Gastrocnemius medialis (tissue), 4 donors: ENCODE data around the gene GIN1.

Source experiments
- POLR2A ChIP-seq, 2 donors: fragments of 450-650 bp; IDR thresholded peaks; one replicate each; pipeline ENCODE4 v1.6.1; 2017; ENCODE audit warnings: antibody characterized with exemption in 2 of 2, mild to moderate bottlenecking in 2 of 2, moderate library complexity in 2 of 2
- TF ChIP-seq, protein P1 (sequence below), 5 experiments: fragments of 450-650 bp in 3 of 5; fragments of 200-600 bp in 2 of 5; sonication (generic) in 2 of 5; IDR thresholded peaks in 4 of 5; conservative IDR thresholded peaks in 1 of 5; 1 replicate in 4 of 5; 2 replicates in 1 of 5; pipeline ENCODE4 v1.5.1; 2016 to 2019; ENCODE audit warnings: antibody characterized with exemption in 5 of 5, mild to moderate bottlenecking in 3 of 5, moderate library complexity in 3 of 5

DNA sequence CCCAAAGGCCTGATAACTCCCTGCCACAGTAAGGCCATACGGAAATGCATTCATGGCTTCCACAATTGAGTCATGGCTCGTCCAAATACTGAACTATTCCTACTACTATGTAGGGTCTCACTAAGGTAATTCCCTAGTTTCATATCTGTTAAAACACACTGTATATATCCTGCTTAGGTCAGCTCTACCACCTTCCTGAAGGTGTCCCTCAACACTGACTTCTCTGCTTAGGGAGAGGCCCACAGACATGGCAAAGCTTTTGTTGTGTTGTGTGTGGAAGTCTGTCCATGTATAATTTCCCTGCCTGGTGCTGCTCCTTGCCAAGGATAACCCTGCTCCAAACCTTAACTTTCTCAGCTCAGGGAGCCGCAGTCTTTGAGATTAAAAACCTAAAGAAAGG lies 60.4 kb downstream of the GIN1 start:
- TF ChIP-seq, protein P1, sequence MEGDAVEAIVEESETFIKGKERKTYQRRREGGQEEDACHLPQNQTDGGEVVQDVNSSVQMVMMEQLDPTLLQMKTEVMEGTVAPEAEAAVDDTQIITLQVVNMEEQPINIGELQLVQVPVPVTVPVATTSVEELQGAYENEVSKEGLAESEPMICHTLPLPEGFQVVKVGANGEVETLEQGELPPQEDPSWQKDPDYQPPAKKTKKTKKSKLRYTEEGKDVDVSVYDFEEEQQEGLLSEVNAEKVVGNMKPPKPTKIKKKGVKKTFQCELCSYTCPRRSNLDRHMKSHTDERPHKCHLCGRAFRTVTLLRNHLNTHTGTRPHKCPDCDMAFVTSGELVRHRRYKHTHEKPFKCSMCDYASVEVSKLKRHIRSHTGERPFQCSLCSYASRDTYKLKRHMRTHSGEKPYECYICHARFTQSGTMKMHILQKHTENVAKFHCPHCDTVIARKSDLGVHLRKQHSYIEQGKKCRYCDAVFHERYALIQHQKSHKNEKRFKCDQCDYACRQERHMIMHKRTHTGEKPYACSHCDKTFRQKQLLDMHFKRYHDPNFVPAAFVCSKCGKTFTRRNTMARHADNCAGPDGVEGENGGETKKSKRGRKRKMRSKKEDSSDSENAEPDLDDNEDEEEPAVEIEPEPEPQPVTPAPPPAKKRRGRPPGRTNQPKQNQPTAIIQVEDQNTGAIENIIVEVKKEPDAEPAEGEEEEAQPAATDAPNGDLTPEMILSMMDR (IDR thresholded peaks at IDR 0.05 in 4 of 5, conservative IDR thresholded peaks at IDR 0.05 in 1 of 5), result no peak
- no peak for TF ChIP-seq POLR2A (IDR thresholded peaks at IDR 0.05)
